ENCODE measurements around the gene RPL35. TPM values are rescaled to one million over a fixed set of nuclear protein-coding genes. Genes with fewer than 3 reads are reported as not detected.

Gene RPL35
- total and polyA plus RNA-seq, 2 experiments from 2014 or later = 1,202 to 4,143 TPM

DNA sequence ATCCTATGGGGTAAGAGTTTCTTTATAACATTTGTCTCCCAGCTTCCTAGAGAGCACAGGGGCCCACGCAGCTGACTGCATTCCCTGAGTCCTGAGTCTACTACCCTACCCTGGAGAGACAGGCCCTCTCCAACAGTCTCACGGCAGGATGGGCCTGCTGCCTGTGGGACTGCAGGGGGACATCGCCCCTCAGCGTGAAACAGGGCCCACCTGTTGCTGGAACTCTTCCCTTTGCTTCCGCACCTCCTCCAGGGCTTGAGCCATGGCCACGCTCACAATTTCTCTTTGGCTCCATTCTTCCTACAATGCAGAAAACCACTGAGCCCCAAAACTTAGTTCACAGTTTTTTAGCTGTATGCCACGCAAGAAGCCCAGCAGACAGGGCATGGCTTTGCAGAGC is 28.4 kb upstream of the RPL35 start (continued):
- no peak for TF ChIP-seq REST (IDR thresholded peaks at IDR 0.05; ENCODE audit: unreplicated experiment)

- peaks cover 3% of the 10 kb centered on the region; the same call in 1 of the 2 replicates for H3K4me1 ChIP-seq (ENCODE audit: insufficient read depth)
- H3K27me3 ChIP-seq (ENCODE audit: insufficient read depth) = no peaks in the 10 kb centered on the region
- Mint-ChIP-seq H3K4me1 (peaks cover 19% of the 10 kb centered on the region), H3K36me3 (ENCODE audit: low read depth) (no peaks in the 10 kb centered on the region; the same call in 2 of the 3 replicates), H3K27me3 (ENCODE audit: insufficient read depth, low read depth, poor library complexity) (peaks cover 8% of the 10 kb centered on the region), H3K4me3 (no peak overlapping the region), H3K9me3 (no peaks in the 10 kb centered on the region; the same call in 2 of the 3 replicates), H3K27ac (no peak overlapping the region)
- H3F3A ChIP-seq (replicated peaks; ENCODE audit: low read depth) = no peaks in the 10 kb centered on the region
- H3K4me2 ChIP-seq = no peak overlapping the region
- ATAC-seq (no peak), DNase-seq (ENCODE audit: low spot score) (no peak)
- H3K79me2 ChIP-seq (replicated peaks; ENCODE audit: insufficient read depth) = no peaks in the 10 kb centered on the region
- 0 out of 2 replicates have a peak, but pooled peaks cover 5% of the 10 kb centered on the region for H3K36me3 ChIP-seq (ENCODE audit: insufficient read depth)
- no peak overlapping the region for H3K4me3 ChIP-seq
- no peak overlapping the region for H3K27ac ChIP-seq (ENCODE audit: low read depth)
- H4K20me1 ChIP-seq (replicated peaks; ENCODE audit: insufficient read depth) = no peaks in the 10 kb centered on the region
- H3K9me2 ChIP-seq (ENCODE audit: insufficient read depth) = no peaks in the 10 kb centered on the region
- H2AFZ ChIP-seq = no peak overlapping the region
- TF ChIP-seq NANOG (IDR thresholded peaks at IDR 0.05; ENCODE audit: borderline replicate concordance) (no peak), EZH2phosphoT487 (IDR thresholded peaks at IDR 0.05; ENCODE audit: unreplicated experiment) (no peak), CREB1 (CRISPR knock-in tag; IDR thresholded peaks at IDR 0.05; ENCODE audit: low read depth) (no peak), ZNF462 (CRISPR knock-in tag; IDR thresholded peaks at IDR 0.05) (no peak), STAT1 (IDR thresholded peaks at IDR 0.05; ENCODE audit: unreplicated experiment) (no peak), EZH2 (IDR thresholded peaks at IDR 0.05; ENCODE audit: low read depth, unreplicated experiment) (no peak), JUNB (IDR thresholded peaks at IDR 0.05; ENCODE audit: unreplicated experiment) (no peak), POLR2AphosphoS5 (IDR thresholded peaks at IDR 0.05; ENCODE audit: low read depth) (no peak), ZNF114 (CRISPR knock-in tag; IDR thresholded peaks at IDR 0.05) (no peak), CTCF (conservative IDR thresholded peaks at IDR 0.05; ENCODE audit: low read depth in 2 of 2) (no peak), ZNF331 (CRISPR knock-in tag; IDR thresholded peaks at IDR 0.05; ENCODE audit: low read depth) (no peak)
- TF ChIP-seq, protein P1, sequence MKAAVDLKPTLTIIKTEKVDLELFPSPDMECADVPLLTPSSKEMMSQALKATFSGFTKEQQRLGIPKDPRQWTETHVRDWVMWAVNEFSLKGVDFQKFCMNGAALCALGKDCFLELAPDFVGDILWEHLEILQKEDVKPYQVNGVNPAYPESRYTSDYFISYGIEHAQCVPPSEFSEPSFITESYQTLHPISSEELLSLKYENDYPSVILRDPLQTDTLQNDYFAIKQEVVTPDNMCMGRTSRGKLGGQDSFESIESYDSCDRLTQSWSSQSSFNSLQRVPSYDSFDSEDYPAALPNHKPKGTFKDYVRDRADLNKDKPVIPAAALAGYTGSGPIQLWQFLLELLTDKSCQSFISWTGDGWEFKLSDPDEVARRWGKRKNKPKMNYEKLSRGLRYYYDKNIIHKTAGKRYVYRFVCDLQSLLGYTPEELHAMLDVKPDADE (IDR thresholded peaks at IDR 0.05) = no peak
Measured at GRCh38 chr9:124889006-124889405, 27.2 kb upstream of the RPL35 start.

Measured in GM23338 (cell line).